ENCODE measurements around the gene BBOX1. TPM values are rescaled to one million over a fixed set of nuclear protein-coding genes. Genes with fewer than 3 reads are reported as not detected.
"Not testable (repeated sequence)": the region's sequence is repeated elsewhere in the genome, so short reads cannot be mapped to it uniquely, and the experiment has no call there.

The BBOX1 gene
- total RNA-seq (2014; rRNA removed; shearing (Covaris generic)), result not detected in 2 replicates
- polyA plus RNA-seq (2015; cell fraction: cytosol; rRNA removed), result not detected in 2 replicates
- polyA plus RNA-seq (2015; cell fraction: nucleus; rRNA removed), result not detected in 2 replicates

DNA sequence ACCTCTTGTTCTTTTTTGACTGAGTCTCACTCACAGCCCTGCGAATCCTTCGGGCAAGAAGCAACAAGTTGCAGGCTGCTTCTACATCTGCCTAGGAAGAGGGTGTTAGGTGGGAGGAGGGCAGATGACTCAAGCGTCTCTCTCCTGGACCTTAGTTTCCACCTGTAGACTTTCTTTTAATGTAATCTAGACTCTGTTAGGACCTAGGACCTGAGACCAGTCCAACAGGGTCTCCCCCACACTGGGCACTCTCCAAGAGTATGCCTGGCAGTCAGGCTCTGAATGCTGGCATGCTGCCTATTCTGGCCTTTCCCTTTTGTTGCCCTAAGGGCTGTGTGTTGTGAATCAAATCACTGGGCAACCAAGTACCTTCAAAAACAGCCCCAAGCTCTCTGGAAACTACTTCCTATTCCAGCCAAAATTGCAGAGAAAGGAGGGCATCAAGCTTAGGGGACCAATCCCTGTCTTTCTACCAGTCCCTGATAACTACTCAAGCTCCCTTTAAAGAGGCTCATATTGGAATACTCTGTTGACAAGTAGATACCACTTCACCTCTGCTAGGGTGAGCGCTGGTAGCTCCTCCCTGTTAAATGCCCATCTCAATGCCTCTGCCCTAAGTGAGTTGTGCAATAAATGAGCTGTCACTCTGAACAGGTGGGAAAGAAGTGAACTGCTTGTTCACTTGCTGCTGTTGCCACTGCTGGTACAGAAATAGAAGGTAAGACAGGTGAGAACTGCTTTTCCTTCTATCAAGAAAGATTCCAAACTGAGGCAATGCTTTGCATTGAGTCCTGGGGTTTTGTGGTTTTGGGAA, at the start of gene BBOX1:
BBOX1 (plus strand) TSS at position 514 of the 814 bp plus-strand sequence. CDS start 14,616 bp downstream, outside the sequence.
- no peak for DNase-seq (ENCODE audit: low read depth)

DNA sequence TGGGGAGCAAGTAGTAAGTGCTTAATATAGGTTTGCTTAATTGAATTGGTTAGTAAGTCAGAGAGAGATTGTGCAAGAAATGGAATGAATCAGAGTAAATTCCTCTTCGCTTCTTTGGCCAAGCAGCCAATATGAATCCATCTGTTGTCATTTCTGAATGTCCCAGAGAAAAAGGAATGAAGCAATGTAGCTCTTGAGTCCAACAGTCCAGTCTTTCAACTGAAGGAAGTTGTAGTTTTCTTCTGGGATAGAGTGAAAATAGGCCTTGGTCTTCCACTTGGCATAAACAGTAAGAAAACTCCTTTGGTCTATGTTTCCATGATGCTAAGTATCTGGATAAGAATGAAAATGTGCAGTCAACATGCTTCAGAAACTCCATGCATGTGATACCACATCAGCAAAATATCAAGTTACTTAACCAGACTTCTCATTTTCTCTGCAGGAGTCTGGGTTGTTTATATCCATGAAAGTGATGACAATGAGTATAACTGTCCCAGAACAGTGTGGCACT, 48.5 kb upstream of the BBOX1 start:
- peak; percentile 47 for DNase-seq (ENCODE audit: low read depth)

GRCh38 chr11:26993965-26994457, 46.6 kb upstream of the BBOX1 start, which contains the start of gene FIBIN:
Gene FIBIN, plus strand, starts transcription at chr11:26994112. Its CDS starts 415 bp downstream, at chr11:26994527.
- no peak for DNase-seq (ENCODE audit: low read depth)

DNA sequence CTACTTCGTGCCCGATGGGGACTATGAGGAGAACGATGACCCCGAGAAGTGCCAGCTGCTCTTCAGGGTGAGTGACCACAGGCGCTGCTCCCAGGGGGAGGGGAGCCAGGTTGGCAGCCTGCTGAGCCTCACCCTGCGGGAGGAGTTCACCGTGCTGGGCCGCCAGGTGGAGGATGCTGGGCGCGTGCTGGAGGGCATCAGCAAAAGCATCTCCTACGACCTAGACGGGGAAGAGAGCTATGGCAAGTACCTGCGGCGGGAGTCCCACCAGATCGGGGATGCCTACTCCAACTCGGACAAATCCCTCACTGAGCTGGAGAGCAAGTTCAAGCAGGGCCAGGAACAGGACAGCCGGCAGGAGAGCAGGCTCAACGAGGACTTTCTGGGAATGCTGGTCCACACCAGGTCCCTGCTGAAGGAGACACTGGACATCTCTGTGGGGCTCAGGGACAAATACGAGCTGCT, 46.0 kb upstream of the BBOX1 start:
- no peak for DNase-seq (ENCODE audit: low read depth)

DNA sequence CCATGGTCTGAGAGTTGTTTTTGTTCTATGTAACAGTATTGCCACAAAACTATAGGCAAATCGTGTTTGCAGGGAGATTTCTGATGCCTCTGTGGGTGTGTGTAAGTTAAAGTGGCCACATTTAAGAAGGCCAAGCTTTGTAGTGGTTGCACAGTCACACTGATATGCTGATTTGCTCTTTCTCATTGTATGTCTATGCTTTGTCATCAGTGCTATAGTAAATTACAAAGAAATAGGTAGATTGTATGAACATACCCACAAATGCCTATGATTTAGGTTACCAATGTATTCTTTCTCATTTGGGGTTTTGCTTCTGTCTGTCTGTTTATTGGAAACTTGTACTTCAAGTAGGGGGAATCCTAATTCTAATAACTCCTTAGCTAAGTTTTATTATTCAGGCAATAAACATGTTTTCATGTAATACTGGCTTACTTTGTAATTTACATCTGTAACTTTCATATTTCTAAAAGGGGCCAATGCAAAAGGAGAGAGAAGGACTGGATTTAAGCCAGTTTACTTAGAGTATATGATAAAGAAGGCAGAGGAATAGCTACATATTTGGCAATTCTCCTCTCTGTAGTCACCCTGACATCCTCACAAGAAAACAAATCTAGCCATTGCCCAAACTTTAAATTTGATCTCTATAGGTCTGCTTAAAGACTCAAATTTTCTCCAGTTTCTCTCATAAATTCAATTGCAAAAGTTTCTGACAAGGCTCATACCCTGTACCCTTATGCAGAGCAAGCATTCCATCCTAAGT, 44.7 kb upstream of the BBOX1 start:
- no peak for DNase-seq (ENCODE audit: low read depth)

GRCh38 chr11:26997378-26997777, 43.2 kb upstream of the BBOX1 start:
- DNase-seq (ENCODE audit: low read depth), result no peak

GRCh38 chr11:27001136-27001730, 39.4 kb upstream of the BBOX1 start:
- not testable (repeated sequence) for DNase-seq (ENCODE audit: low read depth)

GRCh38 chr11:27002431-27002830, 38.2 kb upstream of the BBOX1 start:
- DNase-seq (ENCODE audit: low read depth), result no peak

- DNase-seq (ENCODE audit: low read depth), result no peak
Observed at GRCh38 chr11:27002838-27003237, 37.8 kb upstream of the BBOX1 start.

GRCh38 chr11:27004103-27004502, 36.5 kb upstream of the BBOX1 start:
- DNase-seq (ENCODE audit: low read depth), result no peak

GRCh38 chr11:27008811-27009535, 31.6 kb upstream of the BBOX1 start:
- DNase-seq (ENCODE audit: low read depth), result no peak

DNA sequence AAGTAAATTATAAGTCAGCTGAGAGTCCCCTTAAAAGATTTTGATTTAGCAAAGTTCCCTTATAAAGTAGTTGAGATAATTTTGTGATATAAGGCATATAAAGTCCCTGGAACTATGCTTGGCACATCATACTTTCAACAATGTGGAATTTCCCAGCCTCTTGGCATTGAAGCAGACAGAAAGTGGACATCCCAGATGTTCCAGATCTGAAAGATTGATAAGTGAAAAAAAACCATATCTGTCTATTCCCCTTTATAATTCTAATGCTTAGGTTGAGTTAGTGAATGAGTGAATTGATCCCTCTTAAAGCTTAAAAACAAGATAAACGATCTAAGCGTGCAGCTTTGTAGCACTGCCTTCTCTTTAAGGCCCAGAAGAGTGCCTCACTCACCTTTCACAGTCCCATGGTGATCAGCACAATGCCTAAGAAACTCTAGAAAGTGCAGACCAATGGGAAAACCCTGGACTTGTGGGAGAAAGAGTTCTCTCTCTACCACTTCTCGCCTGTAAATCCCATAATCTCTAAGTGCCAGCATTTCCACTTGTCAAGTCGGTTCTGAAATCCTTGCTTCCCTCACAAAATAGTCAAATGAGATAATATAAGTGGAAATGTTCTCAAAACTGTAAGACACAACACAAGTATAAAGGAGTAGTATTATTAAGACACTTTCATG, 28.9 kb upstream of the BBOX1 start:
- DNase-seq (ENCODE audit: low read depth), result no peak

- peak; percentile 39 for DNase-seq (ENCODE audit: low read depth)
Observed at GRCh38 chr11:27012234-27012921, 28.2 kb upstream of the BBOX1 start.

- no peak for DNase-seq (ENCODE audit: low read depth)
Observed at GRCh38 chr11:27013781-27014361, 26.7 kb upstream of the BBOX1 start.

- no peak for DNase-seq (ENCODE audit: low read depth)
Observed at GRCh38 chr11:27018902-27019529, 21.6 kb upstream of the BBOX1 start.

DNA sequence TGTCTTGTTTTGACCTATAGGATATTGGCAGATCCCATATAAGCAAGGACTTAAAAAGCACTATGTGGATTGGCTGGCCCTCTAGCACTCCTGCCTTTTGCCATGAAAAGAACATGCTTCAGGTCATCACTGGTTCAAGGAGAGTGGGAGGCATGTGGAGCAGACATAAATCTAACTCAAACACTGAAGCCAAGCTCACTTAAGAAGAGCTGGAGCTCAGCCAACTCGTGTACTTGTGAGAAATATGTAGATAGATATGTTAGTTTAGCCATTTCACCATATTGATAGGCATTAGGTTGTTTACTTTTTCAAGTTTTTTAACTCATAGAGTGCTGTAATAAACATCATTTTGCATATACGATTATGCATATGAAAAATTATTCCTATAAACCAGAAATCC, 19.9 kb upstream of the BBOX1 start:
- no peak for DNase-seq (ENCODE audit: low read depth)

GRCh38 chr11:27022659-27023251, 17.9 kb upstream of the BBOX1 start:
- no peak for DNase-seq (ENCODE audit: low read depth)

GRCh38 chr11:27024865-27025264, 15.8 kb upstream of the BBOX1 start:
- no peak for DNase-seq (ENCODE audit: low read depth)
